Activated CD8-positive, alpha-beta memory T cell treated with anti-CD3 and anti-CD28 coated beads, Interleukin-2, amount 50 U/mL, for 48 hours (primary cell): ENCODE results near the gene KDM4B.

Source experiments
- DNase-seq: peaks from one replicate; pipeline ENCODE4 v3.0.0-alpha.2; 2020

Gene KDM4B

DNA sequence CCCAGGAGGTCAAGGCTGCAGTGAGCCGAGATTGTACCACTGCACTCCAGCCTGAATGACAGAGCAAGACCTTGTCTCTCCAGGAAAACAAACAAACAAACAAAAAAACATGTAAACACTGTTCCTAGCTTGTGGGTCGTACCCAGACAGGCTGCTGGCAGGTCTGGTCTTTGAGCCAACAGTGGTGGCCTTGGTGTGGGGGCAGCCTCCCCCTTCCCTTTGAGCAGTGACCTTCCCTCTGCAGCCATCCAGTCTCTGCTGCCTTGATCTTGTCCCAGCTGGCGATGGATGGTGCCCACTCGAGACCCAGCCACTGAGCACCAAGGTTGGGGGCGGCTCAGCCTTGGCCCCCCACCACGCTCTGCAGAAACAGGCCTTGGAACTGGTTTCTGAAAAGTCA is 143.3 kb downstream of the KDM4B start:
- no peak for DNase-seq

DNA sequence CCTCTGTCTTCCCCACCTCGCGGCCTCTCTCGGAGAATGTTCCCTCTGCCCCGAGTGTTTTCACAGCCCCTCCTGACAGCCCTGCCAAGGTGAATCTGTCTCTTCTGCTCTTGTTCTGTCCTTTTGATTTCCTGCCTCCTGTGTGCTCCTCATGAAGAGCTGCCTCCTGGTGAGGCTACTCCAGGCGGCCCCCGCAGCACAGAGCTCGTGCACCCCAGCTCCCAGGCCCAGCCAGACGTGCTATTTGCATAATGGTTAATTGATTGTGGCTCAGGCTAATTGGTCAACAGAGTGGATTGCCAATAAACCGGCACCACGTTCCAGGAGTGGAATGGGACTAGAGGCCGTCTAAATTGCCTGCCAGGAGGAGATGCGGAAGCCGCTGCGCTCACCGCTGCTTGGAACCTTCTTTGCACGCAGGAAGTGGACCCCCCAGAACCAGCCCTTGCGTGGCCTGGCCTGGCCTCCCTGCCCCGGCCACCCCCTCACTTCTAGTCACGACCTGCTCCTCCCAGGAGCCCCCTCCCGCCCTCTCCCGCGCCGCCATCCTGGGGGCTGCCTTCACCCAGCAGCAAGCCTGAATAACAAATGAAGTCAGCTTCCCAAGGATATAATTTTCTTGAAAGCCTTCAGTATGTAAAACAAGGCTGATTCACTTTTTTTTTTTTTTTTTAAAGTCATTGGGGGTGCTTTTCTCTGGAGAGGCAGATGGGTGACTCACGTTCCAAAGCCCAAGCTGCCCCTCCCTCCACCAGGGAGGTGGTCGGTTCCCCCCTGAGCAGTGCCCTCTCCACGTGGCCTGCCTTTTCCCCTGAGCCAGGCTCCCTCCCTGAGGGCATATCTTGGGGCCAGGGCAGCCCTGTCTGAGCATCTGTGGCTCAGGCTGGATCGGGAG is 144.0 kb downstream of the KDM4B start:
- no peak for DNase-seq

DNA sequence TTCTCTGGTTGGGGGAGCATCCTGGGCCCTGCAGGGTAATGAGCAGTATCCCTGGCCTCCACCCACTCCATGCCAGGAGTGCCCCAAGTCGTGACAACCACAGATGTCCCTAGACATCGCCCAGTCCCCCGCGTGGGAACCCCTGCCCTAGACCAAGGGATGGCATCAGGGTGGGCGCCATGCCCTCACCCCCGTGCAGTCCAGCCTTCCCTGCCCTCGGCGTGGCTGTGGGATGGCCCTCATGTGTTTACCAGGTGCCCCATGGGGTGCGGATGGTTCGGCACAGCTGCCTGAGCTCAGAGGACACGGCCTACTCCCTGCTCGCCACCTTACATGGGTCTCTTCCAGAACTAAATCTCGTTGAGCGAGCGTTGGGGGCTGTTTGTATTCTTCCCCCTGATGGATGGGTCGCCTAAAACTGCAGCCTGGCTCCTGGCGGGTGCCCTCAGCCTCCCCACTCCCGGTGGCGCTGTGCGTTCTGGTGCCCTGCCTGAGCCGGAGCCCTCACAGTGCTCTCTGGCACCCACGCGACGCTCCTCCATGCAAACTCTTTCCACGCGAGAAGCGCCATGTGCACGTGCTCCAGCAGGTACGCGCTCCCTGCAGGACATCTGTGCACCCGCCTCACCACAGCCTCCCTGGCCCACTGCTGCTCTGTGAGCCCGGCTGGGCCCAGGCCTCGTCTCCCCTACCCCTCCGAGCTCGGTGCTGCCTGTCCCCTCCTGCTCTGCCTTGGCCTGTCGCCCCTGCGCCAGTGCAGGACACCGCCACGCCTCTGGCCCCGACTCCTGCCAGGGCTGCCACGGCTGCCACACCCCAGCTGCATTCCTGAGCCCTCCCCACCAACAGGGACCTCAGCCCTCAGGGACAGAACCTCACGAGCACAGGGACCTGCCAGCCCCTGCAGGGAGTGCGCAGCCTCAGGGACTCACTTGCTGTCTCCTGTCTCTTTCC is 145.0 kb downstream of the KDM4B start:
- DNase-seq, result no peak

DNA sequence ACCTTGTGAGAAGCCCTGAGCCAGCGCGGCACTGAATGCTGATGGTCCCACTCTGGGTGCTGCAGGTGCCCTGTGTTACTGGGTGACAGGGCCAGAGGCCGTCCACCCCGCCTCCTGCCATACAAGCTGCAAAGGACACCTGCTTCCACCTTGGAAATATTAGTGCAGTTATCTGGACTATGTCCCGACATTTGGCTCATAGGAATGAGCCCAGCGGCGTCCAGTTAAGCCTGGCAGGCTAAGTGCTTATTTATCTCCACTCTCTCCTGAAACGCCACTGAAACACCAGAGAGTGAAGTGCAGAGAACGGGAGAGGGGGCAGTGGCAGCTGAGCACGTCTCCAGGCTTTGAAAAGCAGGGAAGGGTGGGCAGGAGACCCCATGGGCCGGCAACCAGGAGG is 145.8 kb downstream of the KDM4B start:
- no peak for DNase-seq

DNA sequence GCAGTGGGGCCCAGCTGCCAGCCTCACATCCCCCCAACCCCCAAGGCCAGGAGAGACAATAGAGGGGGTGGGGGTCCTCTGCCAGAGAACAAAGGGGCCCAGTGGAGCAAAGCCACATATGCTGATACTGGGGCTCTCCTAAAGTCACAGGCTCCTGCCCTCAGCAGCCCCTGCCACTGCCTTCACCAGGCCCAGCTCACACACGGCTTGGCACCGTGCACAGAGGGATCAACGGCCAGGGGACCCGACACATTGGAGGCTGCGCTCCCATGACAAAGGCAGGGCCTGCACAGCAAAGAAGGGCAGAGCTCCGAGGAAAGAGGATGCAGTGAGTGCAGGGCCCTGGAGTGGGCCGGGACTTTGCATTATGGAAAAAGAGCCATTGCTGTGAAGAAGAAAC is 146.4 kb downstream of the KDM4B start:
- no peak for DNase-seq

DNA sequence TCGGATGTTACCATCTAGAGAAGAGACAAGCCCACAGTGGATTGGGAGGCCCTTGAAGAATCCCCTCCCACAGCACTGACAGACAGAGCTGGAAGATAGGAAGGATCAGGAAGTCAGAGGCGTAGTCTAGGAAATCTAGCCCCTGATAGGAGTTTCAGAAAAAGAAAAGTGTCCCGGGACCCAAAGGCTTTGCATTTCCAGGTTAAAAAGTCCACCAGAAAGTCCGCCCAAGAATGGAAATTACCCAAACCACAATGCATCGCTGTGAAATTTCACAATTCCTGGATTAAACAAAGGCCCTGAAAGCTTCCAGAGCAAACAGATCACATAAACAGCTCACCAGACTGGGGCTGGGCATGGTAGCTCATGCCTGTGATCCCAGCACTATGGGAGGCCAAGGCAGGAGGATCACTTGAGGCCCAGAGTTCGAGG is 146.9 kb downstream of the KDM4B start:
- no peak for DNase-seq

DNA sequence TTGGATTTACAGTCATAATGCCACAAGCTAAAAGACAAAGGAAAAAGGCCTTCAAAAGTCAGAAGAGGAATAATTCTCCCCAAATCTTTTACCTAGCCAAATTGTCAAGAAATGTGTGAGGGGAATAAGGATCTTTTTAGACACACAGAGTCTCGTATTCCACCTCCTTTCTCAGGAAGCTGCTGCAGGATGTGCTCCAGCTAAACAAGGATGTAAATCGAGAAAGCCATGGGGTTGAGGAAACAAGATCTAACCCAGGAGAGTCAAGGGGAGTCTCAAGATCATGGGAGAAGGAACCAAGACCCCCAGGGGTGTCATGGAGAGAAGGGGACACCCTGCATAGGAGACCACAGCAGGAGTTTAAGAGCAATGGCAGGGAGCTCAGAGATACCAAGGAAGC is 147.4 kb downstream of the KDM4B start:
- DNase-seq, result no peak

DNA sequence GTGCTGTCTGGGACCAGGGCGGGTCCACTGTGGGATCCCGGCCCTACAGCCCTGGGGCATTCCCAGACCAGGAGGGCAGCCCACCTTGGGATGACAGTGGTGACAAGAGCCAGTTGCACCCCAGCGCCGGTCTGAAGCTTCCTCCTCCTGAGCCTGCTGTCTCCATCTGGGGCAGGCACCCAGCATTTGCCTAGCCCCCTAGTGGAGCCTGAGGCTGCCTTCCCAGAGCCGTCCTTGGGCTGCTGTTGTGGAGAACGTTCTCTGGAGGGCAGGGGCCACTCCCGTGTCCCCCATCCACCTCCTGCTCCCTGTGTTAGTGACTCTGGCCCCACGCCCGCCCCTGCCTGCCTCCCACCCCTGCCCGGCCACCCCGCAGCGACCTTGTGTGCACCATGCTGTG is 148.5 kb downstream of the KDM4B start:
- no peak for DNase-seq

DNA sequence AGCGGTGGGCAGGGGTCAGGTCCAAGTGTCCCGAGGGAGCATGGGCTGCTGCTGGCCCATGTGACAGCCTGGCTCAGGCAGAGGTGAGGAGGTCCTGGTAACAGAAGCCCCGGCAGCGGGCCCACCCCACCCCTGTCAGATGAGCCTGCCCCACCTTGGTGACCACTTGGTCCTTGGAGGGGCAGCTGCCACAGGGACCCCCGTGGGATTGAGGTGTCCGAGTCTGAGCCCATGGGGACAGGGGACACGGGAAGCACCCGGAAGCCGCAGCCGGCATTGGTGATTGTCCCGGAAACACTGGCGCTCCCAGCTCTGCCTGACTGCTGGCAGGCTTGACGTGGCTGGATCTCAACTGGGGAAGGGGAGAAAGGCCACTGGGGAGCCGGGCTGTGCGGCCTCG is 149.1 kb downstream of the KDM4B start:
- no peak for DNase-seq

DNA sequence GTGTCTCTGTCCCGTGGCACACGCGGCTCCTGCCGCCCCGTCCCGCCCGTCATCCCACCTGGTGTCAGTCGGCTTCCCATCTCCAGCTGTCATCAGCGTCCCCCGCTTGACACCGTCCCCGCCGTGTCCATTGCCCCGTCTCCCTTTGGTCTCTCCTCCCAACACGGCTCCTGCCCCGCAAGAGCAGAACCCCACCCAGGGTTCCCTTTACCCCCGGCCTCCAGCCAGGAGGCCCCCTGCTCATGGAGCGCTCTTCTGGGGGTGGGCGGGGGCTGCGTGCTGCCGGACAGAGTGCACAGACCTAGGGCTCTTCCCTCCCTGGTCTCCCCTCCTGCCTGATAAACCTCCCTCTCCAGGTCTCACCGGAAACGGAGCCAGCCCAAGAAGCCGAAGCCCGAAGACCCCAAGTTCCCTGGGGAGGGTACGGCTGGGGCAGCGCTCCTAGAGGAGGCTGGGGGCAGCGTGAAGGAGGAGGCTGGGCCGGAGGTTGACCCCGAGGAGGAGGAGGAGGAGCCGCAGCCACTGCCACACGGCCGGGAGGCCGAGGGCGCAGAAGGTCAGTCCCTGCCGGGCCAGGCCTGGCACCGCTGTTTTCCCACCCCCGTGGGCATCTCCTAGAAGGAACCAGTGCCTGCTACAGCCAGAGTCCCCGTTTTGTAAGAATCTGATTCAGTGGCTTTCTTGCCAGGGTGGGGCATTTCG is 150.5 kb downstream of the KDM4B start:
- DNase-seq, result no peak

DNA sequence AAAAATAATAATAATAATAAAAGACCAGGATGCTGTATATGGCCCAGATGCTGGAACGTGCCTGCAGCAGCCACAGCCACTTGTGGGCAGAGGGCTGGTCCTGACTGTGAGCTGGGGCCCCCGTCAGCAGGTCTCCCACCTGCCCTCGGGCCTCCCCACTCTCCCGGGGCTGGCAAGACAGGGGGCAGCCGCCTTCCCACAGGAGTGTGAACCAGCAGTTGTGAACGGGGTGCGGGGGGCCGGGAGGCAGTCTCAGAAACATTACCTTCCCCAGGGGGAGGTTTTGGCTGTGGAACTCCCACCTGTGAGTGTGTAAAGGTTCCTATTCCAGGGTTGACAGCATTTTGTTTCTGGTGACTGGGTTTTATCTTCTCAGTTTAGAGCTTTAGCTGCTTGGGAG is 151.4 kb downstream of the KDM4B start:
- no peak for DNase-seq

DNA sequence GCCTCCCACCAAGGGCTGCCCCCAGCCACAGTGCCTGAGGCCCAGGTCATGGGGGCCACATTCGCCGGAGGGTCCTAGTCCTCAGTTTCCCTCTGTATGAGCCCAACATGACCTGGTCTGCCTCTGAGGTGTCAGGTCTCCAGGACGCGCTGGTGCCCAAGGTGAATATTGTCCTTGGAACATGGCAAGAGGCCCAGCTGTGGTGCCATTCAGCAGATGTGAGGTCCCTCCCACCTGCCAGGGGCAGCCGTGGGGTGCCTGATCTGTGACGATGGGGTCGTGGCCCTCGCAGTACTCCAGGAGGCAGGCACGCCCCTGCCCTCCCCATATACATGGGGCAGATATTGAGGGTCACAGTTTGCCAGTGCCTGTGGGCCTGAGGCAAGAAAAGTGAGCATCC is 151.9 kb downstream of the KDM4B start:
- no peak for DNase-seq

DNA sequence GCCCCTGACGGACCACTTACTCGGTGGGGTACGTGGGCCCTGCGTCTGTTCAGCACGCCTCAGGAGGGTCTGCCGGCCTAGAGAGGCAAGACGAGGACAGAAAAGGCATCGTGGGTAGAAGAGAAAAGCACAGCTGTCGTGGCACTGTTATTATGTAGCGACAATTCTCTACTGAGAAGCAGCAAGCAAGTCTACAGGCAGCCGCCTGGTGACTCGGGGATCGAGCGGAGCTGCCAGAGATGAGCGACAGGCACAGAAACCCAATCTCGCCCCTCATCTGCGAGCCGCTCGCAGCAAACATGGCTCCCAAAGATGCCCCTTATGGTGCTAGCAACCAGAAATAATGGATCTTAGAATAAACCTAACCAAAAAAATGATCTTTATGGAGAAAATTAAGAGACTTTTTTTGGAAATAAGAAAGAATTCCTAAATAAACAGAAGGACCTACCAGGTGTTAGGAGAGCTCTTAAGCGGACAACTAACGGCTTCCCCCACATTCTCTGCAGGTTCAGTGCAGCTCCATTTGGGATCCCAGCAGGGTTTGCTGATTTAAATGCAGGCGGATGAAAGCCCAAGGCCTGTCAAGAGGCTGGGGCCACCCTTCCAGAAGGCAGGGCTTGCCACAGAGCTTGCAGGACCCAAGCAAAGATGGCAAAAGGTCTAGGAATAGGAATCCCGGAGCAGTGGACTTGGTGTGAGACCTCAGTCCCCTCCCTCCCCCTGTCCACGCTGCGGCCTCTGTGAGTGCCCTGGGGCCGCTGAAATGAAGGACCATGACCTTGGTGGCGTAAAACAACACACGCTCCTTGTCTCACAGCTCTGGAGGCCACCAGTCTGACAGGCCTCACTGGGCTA is 152.6 kb downstream of the KDM4B start:
- no peak for DNase-seq

DNA sequence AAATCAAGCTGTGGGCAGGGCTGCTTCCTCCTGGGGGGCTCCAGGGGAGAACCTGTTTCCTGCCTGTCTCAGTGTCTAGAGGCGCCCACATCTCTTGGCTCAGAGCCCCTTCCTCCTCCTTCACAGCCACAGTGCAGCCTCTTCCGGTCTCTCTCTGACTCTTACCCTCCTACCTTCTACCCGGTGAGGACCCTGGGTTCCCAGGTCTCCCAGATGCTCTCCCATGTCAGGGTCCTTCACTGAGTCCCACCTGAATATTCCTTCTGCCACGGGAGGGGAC is 153.1 kb downstream of the KDM4B start:
- DNase-seq, result no peak

DNA sequence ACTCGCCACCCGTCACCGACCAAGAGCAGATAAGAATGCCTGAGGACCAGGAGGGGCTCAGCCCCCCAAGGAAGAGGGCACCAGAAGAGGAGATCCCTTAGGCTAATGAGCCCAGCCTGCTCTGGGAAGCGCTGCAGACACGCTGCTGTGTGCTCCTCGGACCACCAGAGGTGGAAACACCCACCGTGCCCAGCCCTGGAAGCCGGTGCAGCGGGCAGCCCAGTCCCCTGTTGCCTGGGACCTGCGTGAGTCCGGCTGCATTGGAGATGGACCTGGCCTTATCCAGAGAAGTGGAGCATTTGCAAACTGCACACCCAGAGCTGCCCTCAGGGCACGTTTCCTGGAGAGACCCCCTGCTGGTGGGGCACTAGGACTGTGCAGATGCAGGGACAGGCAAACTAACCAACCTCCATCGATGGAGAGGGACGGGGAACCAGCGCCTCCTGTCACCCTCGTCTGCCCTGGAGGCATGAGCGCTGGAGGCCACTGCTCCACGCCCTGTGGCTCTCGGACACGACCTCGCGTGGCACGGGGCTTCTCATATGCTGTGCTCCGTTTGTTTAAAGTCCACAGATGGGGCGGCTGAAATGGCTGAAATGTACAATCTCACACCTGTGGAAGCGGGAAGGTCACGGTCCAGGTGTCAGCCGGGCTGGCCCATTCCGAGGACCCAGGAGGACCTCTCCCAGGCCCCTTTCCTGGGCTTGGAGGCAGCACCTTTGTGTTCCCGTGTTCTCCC is 153.9 kb downstream of the KDM4B start:
- DNase-seq, result no peak

DNA sequence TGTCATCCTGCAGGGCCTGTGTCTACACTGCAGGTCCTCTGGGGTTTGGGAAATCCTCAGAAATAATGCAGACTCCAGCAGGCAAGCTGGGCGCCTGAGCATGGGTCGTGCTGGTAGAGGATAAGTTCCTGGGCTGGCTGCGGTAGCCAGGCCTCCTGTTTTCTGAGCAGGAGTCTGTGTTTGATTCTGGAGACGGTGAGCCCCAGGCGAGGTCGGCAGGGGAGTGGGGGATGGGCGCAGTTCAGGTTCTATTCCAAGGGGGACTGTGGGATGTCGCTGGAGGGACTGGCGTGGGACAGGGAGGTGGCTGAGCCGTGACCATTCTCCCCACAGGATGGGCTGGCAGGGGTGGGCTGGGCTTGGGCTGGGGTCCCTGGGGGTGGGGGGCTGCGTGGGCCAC is 154.7 kb downstream of the KDM4B start:
- DNase-seq, result no peak

DNA sequence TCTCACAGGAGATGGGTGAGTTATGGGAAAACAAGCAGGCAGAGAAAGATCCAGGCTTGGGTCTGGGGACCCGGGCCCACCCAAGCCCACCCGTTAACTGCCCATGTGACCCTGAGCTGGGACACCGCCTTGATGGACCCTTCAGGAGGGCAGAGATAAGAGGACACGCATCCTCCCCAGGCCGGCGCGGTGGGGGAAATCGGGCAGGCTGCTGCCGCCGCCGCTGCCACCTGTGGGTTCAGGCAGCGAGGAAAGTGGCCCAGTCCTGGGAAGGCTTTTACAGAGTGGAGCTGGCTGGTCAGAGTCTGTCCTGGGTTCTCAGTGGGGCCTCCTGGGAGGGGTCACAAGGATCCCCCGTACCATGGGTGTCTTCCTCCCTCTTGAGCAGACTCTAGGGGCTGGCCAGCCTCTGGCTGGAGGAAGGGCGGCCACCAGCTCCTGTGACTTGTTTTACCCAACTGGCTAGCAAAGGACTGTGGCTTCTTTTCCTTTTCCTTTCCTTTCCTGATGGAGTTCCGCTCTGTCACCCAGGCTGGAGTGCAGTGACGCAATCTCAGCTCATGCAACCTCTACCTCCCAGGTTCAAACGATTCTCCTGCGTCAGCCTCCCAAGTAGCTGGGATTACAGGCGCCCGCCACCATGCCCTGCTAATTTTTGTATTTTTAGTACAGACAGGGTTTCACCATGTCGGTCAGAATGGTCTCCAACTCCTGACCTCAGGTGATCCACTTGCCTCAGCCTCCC is 155.4 kb downstream of the KDM4B start:
- DNase-seq, result no peak

DNA sequence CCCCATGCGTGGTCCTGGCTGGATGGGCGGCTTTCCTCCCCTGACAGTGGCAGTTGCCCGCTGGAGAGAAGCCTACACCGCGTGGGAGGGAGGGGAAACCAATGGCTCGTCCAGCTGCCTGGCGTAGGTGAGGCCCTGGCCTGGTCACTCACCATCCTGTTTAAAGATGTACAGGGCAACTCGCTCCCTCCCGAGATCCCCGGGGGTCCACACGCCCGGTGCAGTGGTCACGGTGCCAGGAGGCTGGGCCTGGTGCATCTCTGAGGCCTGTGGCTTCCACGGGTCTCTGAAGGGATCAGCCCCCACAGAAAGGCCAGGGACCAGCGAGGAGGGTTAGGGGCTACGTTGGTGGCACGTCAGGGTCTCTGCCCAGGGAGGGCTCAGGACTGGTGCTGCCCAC is 156.5 kb downstream of the KDM4B start:
- no peak for DNase-seq

DNA sequence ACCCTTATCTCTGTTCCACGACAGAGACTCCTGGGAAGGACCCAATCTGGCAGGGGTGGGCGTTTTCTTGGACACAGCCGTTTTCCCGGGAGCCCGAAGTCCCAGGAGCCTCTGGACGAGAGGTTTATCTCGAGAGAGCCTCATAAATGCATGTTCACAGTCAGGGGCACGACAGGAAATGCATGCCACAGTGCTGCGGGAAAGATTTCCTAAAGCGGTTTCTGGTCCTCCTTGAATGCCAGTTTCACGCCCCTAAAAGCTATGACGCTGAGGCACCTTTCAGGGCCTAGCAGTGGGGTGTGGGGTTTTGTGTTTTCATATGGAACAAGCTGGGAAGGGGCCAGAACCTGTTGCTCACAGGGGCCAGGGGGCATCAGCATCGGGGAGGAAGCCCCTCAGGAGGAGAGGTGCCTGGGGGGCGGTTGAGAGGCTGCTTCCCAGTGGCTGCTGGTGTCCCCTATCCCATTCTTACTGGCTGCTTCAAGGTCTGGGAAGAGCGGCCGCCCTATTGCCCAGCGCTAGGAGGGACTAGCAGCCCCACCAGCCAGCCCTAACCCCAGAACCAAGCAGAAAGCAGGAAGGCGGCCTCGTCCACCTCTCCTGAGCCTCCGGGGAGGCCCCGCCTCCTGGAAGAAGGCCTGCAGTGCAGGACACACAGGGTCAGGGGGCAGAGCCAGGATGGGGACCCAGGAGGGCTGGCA is 157.0 kb downstream of the KDM4B start:
- DNase-seq, result no peak

DNA sequence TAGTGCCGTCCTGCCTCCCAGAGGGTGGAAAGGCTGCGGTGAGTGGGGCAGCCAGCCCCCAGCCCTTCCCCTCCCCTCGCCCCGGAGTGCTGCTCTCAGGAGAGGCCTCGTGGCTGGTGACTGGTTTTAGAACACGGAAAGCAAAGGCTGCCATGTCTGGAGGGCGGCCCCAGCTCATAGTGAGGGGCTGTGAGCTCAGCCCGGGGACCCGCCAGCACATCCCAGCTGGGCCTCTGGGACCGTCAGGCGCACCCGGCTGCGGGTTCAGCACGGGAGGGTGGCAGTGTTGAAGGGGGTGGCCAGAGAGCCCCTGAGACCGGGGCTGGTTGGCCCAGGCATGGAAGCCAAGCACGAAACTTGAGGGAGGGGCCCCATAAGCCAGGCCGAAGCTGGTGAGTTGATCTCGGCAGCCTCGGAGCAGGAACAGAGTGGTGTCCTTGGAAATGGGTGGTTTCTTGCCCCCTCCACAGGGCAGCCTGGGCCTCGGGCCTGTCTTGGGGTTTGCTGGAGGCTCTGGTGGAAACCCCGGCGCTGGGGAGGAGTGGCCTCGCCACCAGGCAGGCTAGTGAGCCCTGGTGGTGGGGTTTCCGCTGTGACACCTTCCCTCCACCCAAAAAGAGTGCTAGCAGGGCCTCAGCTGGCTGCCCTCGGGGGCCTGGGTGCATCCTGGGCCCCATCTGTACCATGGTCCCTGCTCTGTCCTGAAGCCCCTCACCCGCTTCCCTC is 157.7 kb downstream of the KDM4B start:
- DNase-seq, result no peak
